GM21576 (cell line): ENCODE data around the gene AICDA.
A peak's percentile ranks its signal among the peaks of the same experiment; 100 is the strongest.
"Not testable (repeated sequence)": the region's sequence is repeated elsewhere in the genome, so short reads cannot be mapped to it uniquely, and the experiment has no call there.

Experiments used
- ATAC-seq: cut with Tn5 transposase; IDR thresholded peaks from one replicate; pipeline ENCODE4 v1.9.1; 2021; ENCODE audit warnings: mild to moderate bottlenecking, moderate library complexity; ENCODE audit not compliant: unreplicated experiment

AICDA gene

GRCh38 chr12:8615206-8615605 is 2.5 kb upstream of the AICDA start:
- no peak for ATAC-seq

DNA sequence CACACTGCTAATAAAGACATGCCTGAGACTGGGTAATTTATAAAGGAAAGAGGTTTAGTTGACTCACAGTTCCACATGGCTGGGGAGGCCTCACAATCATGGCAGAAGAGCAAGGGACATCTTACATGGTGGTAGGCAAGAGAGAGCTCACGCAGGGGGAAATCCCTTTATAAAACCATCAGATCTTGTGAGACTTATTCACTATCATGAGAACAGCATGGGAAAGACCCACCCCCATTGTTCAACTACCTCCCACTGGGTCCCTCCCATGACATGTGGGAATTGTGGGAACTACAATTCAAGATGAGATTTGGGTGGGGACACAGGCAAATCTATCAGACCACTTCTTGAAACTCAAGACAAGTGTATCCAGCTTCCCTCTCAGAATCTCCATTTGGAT is 1.2 kb upstream of the AICDA start:
- not testable (repeated sequence) for ATAC-seq

GRCh38 chr12:8609061-8609570 is 3.5 kb downstream of the AICDA start:
- ATAC-seq = no peak

- no peak for ATAC-seq
Measured at GRCh38 chr12:8606890-8607289, 5.8 kb downstream of the AICDA start.

DNA sequence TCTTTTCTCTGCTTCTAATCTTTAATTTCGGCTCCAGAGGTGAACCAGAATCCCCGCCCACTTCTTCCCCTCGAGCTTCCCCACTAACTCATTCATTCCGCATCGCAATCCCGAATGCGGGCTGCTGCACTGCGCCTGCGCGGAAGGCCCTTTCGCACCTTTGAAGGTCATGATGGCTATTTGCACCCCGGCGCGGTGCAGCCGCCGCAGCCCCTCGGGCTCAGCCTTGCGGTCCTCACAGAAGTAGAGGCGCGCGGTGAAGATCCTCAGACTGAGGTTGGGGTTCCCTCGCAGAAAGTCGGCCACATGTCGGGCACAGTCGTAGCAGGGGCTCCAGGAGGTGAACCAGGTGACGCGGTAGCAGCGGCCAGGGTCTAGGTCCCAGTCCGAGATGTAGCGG is 7.6 kb downstream of the AICDA start:
- ATAC-seq = no peak

DNA sequence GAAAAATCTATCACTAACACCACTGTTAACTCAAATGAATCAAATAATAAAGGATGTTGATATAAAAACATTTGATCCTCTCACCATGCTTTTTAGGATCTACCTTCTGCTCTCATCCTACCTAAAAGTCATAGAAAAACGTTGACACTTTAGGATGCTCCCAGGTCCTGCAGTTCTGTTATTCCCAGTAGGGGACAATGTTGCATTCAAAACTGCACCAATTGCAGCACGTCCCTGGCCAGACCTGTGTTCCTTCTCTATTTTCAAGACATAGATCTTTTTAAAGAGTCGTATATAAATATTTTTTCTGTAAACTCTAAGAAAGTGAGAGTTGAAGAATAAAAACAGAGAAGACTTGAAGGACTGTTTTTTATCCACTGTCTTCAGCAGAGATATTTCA is 8.8 kb downstream of the AICDA start:
- ATAC-seq = no peak

GRCh38 chr12:8603286-8603685 is 9.4 kb downstream of the AICDA start:
- no peak for ATAC-seq

GRCh38 chr12:8596561-8596960 is 16.1 kb downstream of the AICDA start:
- no peak for ATAC-seq

DNA sequence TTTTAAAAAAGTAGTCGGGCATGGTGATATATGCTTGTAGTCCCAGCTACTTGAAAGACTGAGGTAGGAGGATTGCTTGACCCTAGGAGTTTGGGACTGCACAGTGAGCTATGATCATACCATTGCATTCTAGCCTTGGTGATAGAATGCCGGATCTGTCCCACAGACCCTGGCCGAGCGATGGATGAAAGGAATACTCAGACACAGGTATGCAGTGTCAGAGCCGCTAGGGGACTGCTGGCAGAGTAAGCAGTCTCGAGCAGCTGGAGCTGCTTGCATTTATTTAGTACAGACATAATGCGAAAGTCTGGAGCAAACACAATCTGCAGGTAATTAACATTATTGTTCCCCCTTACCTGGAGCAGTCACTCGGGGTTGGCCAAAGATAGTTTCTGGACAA is 18.6 kb downstream of the AICDA start:
- no peak for ATAC-seq

DNA sequence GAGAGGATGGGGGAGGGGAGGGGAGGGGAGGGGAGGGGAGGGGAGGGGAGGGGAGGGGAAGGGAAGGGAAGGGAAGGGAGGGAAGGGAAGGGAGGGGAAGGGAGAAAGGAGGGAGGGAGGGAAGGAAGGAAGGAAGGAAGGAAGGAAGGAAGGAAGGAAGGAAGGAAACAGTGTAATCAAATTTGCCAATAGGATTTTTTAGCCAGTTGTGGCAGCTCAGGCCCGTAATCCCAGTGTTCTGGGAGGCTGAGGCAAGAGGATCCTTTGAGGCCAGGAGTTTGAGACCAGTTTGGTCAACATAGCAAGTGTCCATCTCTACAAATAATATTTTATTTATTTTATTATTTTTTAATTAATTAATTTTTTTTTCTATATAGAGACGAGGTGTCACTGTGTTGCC is 19.4 kb downstream of the AICDA start:
- ATAC-seq = no peak

DNA sequence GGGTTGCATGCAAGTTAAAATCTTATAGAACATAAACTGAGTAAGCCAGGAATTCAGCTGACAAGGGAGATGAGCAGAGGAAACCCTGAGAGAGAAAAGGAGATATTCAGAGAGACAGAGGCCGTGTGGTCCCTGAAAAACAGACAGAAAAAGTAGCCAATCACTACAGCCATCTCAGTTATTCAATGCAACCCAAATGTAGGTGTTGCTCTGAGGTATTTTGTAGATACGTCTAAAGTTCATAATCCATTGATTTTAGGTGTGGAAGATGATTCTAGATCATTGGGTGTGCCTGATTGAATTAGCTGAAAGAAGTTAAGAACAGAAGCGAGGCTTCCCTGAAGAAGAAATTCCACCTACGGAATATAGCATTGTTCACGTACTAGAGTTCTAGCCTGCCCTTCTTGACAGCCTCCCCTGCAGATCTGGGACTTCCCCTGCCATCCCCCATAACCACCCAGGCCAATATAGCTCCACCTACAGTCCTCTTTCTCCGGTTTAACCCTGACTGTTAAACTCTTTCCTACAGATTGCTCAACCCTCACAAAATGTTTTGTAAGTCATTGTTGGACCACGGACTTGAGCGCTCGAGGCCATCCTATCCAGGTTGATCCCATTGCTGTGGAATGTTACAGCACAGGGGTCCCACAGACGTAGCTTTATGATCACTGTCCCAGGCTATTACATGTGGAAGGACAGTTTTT is 21.7 kb downstream of the AICDA start:
- ATAC-seq = peak; percentile 80

- ATAC-seq = no peak
Measured at GRCh38 chr12:8589679-8590078, 23.0 kb downstream of the AICDA start.

DNA sequence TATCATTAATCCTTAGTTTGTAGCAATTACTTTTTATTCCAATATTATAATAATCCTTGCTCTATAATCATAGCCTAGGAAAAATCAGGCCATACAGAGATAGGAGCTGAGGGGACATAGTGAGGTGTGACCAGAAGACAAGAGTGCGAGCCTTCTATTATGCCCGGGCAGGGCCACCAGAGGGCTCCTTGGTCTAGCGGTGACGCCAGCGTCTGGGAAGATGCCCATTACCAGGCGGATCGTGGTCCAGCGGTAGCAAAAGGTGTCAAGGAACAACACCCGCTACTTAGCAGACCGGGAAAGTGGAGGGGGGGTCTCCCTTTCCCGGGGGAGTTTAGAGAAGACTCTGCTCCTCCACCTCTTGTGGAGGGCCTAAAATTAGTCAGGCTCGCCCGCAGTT is 28.2 kb downstream of the AICDA start:
- not testable (repeated sequence) for ATAC-seq

- ATAC-seq = no peak
Measured at GRCh38 chr12:8584004-8584403, 28.7 kb downstream of the AICDA start.

GRCh38 chr12:8581098-8581784 is 31.4 kb downstream of the AICDA start:
- ATAC-seq = no peak

GRCh38 chr12:8577879-8578278 is 34.8 kb downstream of the AICDA start:
- no peak for ATAC-seq

DNA sequence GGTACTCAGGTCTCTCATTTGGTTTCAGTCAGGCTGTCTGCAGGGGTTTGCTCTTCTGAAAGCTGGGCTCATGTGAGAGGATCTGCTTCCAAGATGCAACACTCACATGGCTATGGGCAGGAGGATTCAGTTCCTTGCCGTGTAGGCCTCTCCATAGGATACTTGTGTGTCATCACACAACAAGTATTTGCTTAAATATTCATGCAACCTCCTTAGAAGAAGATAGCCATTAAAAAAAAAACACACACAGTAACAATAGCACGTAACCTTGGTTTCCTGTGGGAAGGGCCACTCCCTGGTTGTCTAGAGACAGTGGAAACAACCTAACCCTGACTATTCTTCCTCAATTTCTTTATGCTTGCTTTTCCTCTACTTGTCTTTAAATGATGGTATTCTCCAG is 40.2 kb downstream of the AICDA start:
- no peak for ATAC-seq

DNA sequence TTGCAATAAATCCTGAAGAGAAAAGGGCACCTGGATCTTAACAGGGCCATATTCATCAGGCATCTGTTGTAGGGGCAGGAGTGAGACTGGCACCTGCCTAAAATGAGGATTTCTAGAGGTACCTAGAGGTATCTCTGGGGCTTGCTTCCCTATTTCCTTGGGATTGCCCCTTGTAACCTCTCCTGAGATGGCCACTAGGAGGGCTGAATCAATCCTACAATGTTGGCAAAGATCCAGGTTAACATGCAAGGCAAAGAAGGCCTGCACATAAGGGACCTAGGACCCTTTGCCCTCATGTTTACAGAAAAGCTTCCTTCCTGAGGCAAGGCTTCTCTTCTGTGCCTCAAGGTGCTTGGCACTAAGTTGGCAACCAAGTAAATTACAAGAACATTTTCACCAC is 46.1 kb downstream of the AICDA start:
- no peak for ATAC-seq

DNA sequence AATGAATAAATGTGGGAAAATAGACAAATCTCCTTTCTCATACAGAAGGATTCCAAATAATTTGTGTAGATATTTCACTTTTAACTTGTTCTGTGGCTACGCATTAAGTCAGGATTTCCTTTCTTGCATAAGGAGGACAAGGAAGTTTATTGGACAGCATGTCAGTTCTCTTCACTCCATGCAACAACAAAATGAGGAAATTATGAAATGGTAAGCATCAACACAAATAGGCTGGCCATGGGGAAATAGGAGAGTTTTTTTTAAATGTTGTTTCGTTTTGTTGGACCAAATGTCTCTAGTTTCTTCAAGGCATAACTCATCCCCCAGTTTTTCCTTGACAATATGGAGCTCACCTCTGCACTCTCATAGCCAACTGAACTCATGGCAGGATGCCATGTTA is 46.6 kb downstream of the AICDA start:
- not testable (repeated sequence) for ATAC-seq

DNA sequence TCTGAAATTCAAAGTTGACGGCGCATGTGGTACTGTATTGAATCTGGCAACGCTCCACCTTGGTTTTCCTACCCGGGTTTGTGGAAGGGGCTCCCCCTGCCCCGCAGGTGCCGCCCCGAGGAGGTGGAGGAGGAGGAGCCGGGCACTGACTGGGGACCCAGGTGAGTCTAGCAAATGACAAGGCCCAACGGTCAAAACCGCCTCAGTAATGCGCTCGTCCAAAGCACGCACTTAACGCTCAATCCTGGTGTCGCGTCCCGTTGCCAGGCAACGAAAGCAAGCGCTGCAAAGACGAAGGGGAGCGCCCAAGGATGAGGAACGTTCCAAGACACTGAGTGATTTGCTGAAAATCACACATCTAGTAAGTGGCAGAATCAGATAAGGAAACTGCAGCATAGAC is 48.0 kb downstream of the AICDA start:
- no peak for ATAC-seq

- no peak for ATAC-seq
Measured at GRCh38 chr12:8563356-8563755, 49.3 kb downstream of the AICDA start.

DNA sequence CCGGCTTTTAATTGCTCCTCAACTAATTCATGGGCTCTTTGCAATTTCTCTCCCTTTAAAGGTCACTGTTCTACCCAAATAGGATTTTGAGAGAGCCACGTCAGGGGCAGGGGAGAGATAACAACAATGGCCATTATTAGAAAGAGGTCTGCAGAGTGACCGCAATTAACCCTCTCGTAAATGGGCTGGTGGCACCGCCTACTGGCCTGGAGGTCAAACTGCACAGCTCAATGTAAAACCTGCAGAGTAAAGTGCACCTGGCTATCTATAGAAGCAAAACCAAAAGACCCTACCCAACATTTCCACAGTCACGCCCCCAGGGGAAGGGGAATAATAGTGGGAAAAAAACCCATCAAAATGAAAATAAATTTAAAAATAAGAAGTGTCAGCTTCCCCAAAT is 50.3 kb downstream of the AICDA start:
- no peak for ATAC-seq

- no peak for ATAC-seq
Measured at GRCh38 chr12:8561011-8561410, 51.6 kb downstream of the AICDA start.
